Measurements from ENCODE around the gene MAGEE1.

The MAGEE1 gene

GRCh38 chrX:76427560-76428242 is at the start of gene MAGEE1:
MAGEE1 (plus strand) TSS chrX:76427710; CDS start chrX:76427931, 221 bp downstream.
- peak; percentile 40 for DNase-seq

- DNase-seq = no peak
Measured at GRCh38 chrX:76398970-76399369, 28.5 kb upstream of the MAGEE1 start.

- no peak for DNase-seq
Measured at GRCh38 chrX:76407795-76408194, 19.7 kb upstream of the MAGEE1 start.

GRCh38 chrX:76420237-76420636 is 7.3 kb upstream of the MAGEE1 start:
- DNase-seq = no peak

- DNase-seq = no peak
Measured at GRCh38 chrX:76428243-76429130, 977 bp downstream of the MAGEE1 start.

GRCh38 chrX:76433219-76433618 is 5.7 kb downstream of the MAGEE1 start:
- no peak for DNase-seq

- no peak for DNase-seq
Measured at GRCh38 chrX:76434103-76434741, 6.7 kb downstream of the MAGEE1 start.

GRCh38 chrX:76439188-76439587 is 11.7 kb downstream of the MAGEE1 start:
- no peak for DNase-seq

GRCh38 chrX:76453737-76454406 is 26.4 kb downstream of the MAGEE1 start:
- no peak for DNase-seq

GRCh38 chrX:76454456-76454927 is 27.0 kb downstream of the MAGEE1 start:
- no peak for DNase-seq

GRCh38 chrX:76477353-76477752 is 49.8 kb downstream of the MAGEE1 start:
- DNase-seq = no peak

Measured in NCI-H774 (cell line).